Astrocyte of the cerebellum (primary cell): ENCODE data around the gene OSBPL2.

Experiments
- DNase-seq: peaks from one replicate; pipeline ENCODE4 v3.0.0-alpha.2; 2011; ENCODE audit warnings: low read depth
- H3K4me3 ChIP-seq: 2 replicates; pipeline ENCODE4 v1.5.1; 2011; ENCODE audit warnings: mild to moderate bottlenecking, low read depth, low read length, moderate library complexity
- in situ Hi-C: cut with HindIII; loops from 2 replicates; pipeline ENCODE4 v1.10.0; 2017; ENCODE audit warnings: low sequenced_read_pairs
- TF ChIP-seq, protein P1 (sequence below): IDR thresholded peaks from 2 replicates; pipeline ENCODE4 v1.5.1; 2012; ENCODE audit warnings: low read length, low read depth, moderate library complexity, mild to moderate bottlenecking; ENCODE audit errors: missing control alignments

Gene OSBPL2

GRCh38 chr20:62304331-62305148, 66.2 kb downstream of the OSBPL2 start:
- H3K4me3 ChIP-seq = peak overlapping the region; percentile 70
- in situ Hi-C loops = no loop called here
- DNase-seq = no peak
- TF ChIP-seq, protein P1, sequence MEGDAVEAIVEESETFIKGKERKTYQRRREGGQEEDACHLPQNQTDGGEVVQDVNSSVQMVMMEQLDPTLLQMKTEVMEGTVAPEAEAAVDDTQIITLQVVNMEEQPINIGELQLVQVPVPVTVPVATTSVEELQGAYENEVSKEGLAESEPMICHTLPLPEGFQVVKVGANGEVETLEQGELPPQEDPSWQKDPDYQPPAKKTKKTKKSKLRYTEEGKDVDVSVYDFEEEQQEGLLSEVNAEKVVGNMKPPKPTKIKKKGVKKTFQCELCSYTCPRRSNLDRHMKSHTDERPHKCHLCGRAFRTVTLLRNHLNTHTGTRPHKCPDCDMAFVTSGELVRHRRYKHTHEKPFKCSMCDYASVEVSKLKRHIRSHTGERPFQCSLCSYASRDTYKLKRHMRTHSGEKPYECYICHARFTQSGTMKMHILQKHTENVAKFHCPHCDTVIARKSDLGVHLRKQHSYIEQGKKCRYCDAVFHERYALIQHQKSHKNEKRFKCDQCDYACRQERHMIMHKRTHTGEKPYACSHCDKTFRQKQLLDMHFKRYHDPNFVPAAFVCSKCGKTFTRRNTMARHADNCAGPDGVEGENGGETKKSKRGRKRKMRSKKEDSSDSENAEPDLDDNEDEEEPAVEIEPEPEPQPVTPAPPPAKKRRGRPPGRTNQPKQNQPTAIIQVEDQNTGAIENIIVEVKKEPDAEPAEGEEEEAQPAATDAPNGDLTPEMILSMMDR = no peak

DNA sequence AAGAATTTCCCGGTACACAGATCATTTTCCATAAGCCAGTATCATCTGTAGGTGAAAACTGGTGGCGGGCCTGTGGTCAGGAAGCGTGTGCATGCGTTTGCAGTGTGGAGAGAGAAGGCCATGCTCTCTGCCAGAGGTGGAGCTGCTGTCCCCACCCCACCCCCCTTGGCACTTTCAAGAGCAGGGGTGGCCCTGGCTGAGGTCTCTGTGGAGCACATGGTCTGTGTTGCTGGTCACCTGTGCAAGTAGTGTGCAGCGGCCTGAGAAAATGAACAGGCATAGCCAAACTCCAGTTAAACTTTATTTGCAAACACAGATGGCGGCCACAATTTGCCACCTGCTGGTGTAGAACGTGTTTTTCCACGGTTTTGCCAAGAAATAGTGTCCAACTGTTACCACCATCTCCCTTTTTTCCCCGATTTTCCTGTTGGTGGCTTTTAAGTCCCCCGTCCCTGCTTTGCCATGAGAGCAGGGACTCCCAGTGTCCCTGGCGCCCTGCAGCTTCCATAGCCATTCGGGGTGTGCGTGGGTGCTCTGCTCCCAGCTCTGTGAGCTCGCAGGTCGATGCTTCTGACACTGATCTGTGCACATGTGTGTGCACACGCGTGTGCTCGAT, 66.9 kb downstream of the OSBPL2 start:
- TF ChIP-seq, protein P1 = no peak
- in situ Hi-C loops = no loop called here
- no peak for DNase-seq
- no peak overlapping the region for H3K4me3 ChIP-seq

DNA sequence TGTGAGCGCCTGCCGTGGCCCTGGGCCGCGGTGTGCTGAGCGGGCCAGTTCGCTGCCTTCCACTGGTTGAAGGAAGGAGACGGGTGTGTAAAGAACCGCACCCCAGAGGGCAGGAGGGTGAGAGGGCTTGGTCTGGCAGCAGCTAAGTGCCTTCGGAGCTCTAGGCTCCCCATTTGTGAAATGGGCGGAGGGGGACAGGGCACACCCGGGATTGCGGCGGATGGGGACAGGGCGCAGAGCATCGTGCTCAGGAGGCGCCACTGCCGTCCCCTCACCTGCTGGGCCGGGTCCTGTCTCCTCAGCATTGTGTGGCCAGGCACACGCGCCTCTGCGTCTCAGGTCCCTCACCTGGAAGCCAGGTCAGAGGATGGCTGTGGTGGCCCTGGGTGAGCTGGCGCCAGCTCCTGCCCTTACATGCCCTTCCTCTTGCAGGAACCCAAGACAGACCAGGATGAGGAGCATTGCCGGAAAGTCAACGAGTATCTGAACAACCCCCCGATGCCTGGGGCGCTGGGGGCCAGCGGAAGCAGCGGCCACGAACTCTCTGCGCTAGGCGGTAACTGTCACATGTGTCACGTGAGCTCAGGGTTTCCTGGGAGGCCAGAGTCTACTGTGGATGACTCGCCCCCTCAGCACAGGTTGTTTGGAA, 67.6 kb downstream of the OSBPL2 start:
- DNase-seq = no peak
- TF ChIP-seq, protein P1 = no peak
- no peak overlapping the region for H3K4me3 ChIP-seq
- in situ Hi-C loops = no loop called here

GRCh38 chr20:62306414-62307187, 68.3 kb downstream of the OSBPL2 start:
- in situ Hi-C loops = no loop called here
- TF ChIP-seq, protein P1 = no peak
- DNase-seq = no peak
- H3K4me3 ChIP-seq = no peak overlapping the region

DNA sequence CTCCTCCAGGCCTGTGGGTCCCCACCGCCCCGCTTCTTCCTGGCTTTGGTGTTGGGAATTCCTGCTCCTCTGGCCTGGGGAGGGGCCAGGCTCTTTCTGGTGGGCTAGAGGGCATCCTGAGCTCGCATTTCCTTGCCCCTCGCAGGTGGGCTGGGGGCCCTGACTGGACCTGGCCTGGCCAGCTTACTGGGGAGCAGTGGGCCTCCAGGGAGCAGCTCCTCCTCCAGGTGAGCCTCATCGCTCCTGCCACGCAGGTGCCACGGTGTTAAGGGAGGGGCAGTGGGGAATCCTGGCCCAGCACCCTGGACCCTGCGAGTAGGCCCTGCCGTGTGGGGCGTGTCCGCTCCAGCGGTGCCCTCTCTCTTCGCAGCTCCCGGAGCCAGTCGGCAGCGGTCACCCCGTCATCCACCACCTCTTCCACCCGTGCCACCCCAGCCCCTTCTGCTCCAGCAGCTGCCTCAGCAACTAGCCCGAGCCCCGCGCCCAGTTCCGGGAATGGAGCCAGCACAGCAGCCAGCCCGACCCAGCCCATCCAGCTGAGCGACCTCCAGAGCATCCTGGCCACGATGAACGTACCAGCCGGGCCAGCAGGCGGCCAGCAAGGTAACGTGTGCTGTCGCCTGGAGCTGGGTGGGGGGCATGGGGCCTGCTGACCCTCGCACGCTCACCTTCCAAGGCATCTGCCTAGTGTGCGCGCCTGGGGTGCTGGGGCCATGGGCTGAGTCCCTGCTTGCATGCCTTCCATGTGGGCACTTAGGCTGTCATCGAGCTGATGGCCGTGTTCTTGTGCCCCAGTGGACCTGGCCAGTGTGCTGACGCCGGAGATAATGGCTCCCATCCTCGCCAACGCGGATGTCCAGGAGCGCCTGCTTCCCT, 69.1 kb downstream of the OSBPL2 start:
- DNase-seq = no peak
- H3K4me3 ChIP-seq = no peak overlapping the region
- in situ Hi-C loops = no loop called here
- TF ChIP-seq, protein P1 = no peak
